Panc1 (cell line): ENCODE results near the gene CD37.

Source experiments
- POLR2AphosphoS5 ChIP-seq: IDR thresholded peaks from 2 replicates; pipeline ENCODE4 v1.6.1; 2012; ENCODE audit warnings: mild to moderate bottlenecking, low read depth, low read length, moderate library complexity
- SIN3A ChIP-seq: IDR thresholded peaks from 2 replicates; pipeline ENCODE4 v1.6.1; 2012; ENCODE audit warnings: low read depth, mild to moderate bottlenecking, low read length, moderate library complexity, borderline replicate concordance; ENCODE audit not compliant: insufficient read depth
- TF ChIP-seq, protein P1 (sequence below): fragments of 450-650 bp; IDR thresholded peaks from 2 replicates; pipeline ENCODE4 v1.5.1; 2017; ENCODE audit warnings: mild to moderate bottlenecking
- TF ChIP-seq, protein P2 (sequence below), 2 experiments: IDR thresholded peaks; 2 replicates each; pipeline ENCODE4 v1.6.1; 2011 to 2012; ENCODE audit warnings: low read depth in 2 of 2, control low read depth in 1 of 2, low read length in 1 of 2, mild to moderate bottlenecking in 1 of 2, moderate library complexity in 1 of 2; ENCODE audit not compliant: insufficient read depth in 1 of 2

- TF ChIP-seq, protein P1, sequence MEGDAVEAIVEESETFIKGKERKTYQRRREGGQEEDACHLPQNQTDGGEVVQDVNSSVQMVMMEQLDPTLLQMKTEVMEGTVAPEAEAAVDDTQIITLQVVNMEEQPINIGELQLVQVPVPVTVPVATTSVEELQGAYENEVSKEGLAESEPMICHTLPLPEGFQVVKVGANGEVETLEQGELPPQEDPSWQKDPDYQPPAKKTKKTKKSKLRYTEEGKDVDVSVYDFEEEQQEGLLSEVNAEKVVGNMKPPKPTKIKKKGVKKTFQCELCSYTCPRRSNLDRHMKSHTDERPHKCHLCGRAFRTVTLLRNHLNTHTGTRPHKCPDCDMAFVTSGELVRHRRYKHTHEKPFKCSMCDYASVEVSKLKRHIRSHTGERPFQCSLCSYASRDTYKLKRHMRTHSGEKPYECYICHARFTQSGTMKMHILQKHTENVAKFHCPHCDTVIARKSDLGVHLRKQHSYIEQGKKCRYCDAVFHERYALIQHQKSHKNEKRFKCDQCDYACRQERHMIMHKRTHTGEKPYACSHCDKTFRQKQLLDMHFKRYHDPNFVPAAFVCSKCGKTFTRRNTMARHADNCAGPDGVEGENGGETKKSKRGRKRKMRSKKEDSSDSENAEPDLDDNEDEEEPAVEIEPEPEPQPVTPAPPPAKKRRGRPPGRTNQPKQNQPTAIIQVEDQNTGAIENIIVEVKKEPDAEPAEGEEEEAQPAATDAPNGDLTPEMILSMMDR, result no peak
- TF ChIP-seq POLR2AphosphoS5 (no peak), SIN3A (no peak)
- TF ChIP-seq, protein P2, sequence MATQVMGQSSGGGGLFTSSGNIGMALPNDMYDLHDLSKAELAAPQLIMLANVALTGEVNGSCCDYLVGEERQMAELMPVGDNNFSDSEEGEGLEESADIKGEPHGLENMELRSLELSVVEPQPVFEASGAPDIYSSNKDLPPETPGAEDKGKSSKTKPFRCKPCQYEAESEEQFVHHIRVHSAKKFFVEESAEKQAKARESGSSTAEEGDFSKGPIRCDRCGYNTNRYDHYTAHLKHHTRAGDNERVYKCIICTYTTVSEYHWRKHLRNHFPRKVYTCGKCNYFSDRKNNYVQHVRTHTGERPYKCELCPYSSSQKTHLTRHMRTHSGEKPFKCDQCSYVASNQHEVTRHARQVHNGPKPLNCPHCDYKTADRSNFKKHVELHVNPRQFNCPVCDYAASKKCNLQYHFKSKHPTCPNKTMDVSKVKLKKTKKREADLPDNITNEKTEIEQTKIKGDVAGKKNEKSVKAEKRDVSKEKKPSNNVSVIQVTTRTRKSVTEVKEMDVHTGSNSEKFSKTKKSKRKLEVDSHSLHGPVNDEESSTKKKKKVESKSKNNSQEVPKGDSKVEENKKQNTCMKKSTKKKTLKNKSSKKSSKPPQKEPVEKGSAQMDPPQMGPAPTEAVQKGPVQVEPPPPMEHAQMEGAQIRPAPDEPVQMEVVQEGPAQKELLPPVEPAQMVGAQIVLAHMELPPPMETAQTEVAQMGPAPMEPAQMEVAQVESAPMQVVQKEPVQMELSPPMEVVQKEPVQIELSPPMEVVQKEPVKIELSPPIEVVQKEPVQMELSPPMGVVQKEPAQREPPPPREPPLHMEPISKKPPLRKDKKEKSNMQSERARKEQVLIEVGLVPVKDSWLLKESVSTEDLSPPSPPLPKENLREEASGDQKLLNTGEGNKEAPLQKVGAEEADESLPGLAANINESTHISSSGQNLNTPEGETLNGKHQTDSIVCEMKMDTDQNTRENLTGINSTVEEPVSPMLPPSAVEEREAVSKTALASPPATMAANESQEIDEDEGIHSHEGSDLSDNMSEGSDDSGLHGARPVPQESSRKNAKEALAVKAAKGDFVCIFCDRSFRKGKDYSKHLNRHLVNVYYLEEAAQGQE (IDR thresholded peaks at IDR 0.05; ENCODE audit: insufficient read depth in 1 of 2, low read depth in 2 of 2, low read length in 1 of 2), result no peak
Measured at GRCh38 chr19:49324801-49325576, 10.2 kb upstream of the CD37 start, which contains the start of gene SLC6A16.
